Cerebellar nuclear complex (tissue), 1 donor: Measurements from ENCODE around the gene GPR146.

Experiments used
- DNase-seq, 2 experiments: peaks; one replicate each; lab custom pipeline; 2025; lab: John Stamatoyannopoulos, UW

The GPR146 gene

DNA sequence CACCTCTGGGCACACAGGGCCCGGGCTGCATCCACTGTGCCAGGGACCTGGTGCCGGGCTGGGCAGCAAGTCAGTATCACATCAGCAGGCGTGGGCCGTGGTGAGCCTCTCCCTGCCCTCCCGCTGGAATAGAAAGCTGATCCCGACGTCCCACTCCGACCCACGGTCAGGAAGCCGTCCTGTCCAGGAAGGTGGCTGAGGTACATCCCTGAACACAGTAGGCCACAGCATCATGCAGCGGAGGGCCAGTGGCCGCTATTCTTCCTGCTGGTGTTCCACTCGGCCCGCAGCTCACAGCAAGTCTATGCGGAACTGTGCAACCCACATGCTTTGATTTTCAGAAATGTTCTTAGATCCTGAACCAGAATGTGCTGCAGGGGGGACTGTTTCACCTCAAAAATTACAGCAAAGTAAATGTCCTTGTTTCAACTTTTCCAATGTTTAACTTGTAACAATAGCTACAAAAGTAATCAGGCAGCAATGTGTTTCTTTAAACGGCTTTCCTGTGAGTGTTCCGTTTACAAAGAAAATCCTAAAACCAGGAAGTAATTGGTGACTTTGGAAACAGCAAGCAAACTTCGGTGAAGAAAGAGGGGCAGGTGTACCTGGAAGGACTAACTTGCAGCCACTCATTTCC lies 676 bp upstream of the GPR146 start:
- DNase-seq: no peak

DNA sequence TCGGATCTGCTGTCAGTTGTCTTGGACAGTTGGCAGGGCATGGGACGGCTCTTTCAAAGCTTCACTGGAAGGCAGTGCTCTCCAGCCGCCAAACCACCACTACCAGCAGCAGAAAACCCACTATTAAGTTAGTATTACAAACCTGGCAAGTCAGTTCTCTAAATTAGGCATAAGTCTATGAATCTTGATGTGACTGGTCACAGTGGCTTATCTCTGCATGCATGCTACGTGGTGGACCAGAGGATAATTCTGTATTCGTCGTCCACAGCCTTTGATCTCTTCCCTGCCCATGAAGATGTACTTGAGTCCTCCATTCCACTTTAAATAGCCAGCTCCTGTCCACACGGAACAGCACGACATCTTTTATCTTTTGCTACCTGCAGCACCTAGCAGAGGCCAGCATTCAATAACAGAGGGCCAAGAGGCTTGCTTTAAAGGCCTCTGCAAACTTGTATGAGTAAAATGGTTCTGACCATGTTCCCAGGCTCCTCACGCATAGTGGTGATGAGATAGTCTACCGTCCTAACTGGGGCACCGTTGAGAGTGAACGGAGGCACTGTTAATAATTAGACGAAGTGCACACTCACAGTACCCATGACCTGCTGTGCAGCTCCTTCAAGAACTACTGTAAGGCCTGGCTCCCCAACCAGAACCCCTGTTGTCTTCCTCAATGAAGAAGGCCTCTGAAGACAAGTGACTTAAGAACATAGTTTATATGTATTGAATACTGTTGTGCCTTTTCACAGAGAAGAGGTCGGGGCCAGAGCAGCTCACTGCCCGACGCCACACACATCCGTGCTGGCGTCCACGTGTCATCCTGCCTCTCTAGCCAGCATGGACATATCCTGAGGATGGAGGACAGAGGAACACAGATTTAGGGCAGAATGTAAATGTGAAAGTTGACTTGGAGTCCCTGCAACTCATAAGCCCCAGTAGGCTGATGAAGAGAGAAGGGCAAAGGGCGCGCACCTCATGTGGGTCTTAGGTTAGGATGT lies 1.0 kb downstream of the GPR146 start:
- DNase-seq: no peak

DNA sequence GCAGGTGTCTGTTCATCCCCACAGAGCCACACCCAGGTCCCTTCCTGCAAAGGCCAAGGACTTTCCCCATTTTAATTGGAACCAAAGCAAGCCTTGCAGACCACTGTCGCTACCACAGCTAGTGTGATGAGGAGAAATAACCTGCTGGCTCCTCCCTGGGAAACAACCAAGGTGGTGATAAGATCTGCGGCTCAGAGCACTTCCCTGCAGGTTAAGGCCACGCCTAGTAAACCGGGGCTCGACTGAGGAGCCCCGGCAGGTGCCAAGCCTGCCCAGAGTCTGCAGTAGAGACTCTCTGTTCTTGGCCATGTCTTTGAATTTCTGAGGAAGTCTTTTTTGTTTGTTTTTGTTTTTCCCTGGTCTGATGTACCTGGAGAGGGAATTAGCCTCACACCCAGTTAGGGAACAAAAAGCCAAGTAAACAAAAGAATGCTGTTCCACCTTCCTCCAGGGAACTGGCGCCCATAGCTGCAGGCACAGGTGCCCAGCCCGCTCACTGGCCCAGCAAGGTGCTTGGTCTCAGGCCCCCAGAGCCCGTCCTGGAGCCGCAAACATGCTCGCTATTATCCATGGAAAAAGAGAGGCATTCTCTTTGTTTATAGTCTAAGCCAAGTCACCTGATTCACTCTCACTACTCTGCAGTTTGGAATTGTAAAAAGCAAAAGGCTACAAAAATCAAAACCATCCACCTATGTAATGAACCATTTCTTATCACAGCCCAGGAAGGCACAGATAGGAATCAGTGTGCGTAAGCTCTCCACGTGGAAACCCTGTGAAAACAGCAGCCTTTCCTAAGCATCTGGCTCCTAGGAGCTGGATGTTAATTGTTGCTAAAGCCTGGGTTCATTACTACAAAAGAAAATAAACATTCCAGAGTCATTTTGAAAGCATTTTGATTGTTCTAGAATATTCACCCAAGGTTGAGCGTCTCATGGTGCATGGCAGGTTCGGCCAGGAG lies 2.7 kb downstream of the GPR146 start:
- no peak for DNase-seq

DNA sequence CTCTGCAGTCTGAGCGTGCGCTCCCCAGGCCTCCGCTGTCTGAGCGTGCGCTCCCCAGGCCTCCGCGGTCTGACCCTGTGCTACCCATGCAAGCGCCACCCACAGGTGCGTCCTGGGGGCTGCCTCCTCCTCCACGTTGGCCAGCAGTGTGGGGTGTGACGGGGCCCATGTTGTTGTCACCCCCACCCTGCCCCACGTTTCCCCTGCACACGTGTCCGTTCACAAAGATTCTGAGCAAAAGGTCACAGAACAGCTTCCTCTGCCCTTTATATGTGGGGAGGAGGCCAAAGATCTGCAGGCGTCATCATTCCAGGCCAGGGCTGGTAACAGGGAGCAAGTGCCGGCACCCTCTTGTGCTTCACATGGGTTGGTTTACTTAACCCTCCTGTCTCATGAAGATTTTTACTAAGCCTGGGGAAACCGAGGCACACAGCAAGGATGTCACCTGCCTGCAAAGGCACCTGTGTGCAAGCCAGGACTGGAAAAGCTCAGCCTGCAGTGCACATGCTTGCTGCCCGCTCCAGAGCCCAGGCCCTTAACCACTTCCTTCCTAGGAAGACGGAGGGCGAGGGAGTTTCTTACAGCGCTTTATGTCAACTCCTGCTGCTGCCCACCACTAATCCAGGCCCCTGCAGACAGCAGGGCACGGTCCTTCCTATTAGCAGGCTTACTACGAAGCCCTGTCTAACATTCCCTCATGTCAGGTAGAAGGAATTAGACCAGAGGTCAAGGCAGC lies 4.8 kb downstream of the GPR146 start:
- no peak for DNase-seq

DNA sequence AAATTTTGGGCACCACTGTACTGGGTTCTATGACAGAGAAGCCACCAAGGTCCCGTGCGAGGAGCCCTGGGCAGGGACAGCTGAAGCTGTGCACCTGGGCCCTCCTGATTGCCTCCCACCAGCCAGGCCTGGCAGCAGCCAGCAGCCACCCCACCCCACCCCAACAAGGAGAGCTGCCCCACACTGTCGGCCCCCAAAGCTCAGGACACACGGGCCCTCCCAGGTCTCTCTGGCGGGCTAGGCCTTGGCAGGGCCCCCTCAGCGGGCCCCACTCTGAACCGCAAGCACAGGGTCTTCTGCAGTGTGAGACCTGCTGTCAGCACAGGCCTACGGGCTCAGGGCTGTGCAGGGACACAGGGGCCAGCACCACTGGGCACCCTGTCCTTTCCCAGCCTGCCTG lies 5.5 kb downstream of the GPR146 start:
- DNase-seq: no peak

DNA sequence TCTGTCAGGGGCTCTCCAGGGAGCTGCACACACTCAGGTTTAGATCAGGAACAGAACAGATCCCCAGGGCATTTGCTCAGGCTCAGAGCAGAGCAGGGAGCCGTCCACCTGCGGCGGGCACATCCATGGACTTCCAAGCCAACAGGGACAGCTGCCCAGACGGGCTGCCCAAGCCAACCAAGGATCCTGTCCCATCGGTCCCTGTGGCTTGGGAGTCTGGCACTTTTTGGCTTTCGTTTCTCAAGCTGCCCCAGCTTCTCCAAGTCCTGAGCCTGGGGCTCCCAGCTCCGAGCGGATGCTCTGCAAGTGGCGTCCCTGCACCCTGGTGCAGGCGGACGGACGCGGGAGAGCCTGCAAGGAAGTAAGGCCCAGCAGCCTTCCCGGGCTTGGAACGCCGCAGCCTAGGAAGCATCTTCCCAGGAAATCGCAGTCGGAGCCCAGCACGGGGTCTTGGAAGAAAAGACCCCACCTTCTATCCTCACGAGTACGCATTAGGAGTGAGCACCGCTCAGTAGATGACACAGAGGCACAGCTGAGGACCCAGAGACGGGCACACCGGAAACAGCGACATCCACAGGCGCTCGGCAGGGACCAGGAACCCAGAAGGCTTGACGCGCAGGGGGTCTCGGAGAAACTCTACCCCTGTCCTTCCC lies 6.0 kb downstream of the GPR146 start:
- DNase-seq: peak in 1 of 2 experiments; percentile 11

DNA sequence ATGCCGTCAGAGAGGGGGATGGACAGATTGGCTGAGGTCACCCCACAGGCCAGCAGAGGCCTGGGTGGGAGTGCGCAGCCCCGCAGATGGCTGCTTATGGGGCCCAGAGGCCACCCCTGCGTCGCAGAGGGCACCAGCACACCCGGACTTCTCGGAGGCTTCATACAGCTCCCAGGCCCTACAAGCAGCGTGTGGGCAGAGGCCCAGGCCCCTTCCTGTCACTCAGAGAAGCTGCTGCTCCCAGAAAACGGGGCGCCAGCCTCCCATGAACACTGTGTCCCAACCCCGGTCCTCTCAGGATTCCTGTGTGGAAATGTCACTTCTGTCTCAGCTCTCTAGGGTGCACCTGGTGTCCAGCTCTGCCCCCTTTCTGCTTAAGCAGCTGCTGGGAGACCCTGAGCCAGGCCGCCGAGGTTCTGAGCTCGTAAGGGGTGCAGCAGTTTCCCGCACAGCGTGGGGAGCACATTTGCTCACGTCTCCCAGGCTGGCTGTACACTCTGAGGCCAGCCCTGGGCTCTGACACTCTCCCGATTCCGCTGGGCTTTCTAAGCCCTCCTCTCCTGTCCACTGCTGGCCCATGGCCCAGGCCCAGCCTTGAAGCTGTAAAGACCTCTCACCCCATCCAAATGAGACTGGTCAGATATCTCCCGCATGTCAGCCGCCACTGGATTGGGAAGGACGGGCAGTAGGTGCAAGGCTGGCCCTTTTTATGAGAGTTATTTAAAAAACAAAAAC lies 6.8 kb downstream of the GPR146 start:
- DNase-seq: no peak

DNA sequence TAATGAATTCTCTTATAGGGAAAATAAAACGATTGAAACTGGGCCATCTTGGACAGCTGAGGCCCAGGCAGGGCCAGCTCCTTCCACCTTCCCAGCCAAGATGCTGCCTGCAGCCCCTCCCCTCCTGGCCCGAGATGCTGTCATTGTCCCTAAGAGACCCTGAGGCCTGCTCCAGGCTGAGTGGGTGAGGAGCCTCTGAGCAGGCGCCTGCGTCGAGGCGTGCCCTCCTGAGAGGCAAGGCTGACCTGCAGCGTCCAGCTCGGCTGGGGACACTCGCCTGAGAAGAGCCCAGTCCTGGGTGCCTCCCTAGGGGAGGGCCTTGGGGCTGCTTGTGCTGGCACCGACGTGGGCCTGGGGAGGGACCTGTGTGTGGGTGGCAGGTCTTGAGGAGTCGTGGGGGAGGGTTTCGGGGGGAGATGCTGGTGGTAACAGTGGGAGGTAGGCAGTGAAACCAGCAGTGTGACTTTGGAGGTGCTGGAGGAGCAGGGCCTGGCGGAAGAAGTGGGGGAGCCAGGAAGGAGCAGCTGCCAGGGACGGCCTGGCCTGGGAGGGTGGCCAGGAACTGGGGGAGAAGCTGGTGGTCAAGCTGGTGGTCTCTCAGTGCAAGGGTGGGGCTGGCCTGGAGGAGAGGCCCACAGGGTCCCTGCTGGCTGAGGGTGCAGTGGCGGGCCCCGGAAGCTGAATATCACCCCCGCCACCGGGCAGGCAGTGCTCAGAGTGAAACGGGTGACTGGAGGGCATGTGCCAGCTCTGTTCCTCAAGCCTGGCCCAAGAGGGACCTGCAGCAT lies 7.9 kb downstream of the GPR146 start:
- DNase-seq: no peak

DNA sequence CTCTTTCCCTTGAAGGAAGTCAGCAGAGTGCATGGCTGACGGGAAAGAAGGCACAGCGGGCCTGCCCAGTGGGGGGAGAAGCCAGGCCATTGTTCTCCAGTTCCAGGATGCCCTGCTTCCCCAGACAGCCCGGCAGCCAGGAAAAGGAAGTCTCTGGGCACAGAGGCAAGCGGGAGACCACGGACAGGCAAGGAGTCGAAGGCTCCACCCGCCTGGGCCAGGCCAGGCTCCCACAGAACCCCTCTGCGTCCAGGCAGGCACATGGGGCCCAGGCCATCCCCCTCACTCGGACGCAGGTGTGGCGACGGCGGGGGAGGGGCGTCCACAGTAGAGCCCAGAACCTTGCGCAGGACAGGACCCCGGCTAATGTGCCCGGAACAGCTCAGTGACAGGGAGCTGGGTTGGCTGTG lies 8.7 kb downstream of the GPR146 start:
- no peak for DNase-seq

DNA sequence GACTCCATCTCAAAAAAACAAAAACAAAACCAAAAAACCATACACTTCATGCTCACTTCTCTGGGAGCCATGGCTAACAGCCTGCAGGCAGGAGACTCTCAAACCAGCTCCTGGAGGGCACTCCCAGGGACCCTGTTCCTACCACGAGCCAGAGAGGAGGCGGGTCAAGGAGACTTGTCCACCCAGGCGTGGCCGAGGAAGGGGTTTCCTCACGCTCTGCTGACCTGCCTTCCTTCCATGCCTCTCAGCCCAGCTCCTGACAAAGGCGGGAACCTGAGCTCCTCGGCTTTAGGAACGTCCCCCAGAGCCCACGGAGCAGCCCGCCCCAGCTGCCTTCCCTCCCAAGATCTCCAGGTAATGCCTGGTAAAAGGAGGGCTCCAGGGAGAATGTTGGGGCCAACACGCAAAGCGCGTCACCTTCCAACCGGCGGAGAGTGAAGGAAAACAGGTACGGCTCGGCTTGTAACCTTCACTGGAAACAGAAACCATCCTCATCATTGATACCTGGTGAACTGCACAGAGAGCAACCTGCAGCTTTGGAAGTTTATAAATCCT lies 9.5 kb downstream of the GPR146 start:
- no peak for DNase-seq

DNA sequence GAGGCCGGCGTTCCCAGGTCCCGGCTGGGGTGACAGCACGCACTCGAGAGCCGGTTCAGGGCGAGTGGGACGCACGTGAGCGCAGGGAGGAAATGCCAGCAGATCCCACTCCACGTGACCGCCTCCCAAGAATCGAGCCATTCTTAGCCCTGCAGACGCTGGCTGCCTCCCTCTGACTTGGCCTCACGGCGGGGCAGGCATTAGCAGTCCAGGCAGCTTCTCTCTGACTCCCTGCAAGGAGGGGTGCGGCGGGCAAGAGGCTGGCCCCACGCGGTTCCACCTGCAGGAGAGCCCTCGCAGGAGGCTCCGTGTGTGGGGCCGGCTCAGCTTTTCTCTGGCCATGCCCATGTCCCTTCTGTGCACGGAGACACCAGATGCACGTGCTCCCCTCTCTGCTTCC lies 10.1 kb downstream of the GPR146 start:
- no peak for DNase-seq

DNA sequence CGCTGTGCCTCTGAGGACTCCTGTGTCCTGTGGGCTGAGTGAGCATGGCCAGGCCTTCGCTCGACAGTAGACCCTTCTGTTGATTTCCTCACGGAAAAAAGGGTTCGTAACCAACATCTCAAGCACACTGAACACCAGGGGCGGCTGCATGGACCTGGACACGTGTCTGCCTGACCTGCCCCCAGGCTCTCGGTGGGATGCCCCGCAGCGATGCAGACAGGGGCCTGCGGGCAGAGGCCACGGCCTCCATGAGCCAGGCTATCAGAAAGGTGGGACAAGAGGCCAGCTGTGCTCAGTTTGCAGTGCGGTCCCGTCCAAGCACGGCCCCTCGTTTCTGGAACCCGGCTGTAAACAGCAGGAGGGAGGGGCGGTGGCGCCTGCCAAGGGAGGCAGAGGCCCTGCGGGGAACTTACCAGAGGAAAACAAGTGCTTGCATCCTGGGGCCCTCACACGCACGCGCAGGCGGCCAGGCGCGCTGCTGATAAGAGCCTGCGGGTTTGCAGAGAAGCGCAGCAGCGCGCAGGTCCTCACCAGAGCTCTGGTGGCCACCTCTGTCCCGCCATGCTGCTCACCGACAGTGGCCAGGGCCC lies 10.6 kb downstream of the GPR146 start:
- DNase-seq: no peak

DNA sequence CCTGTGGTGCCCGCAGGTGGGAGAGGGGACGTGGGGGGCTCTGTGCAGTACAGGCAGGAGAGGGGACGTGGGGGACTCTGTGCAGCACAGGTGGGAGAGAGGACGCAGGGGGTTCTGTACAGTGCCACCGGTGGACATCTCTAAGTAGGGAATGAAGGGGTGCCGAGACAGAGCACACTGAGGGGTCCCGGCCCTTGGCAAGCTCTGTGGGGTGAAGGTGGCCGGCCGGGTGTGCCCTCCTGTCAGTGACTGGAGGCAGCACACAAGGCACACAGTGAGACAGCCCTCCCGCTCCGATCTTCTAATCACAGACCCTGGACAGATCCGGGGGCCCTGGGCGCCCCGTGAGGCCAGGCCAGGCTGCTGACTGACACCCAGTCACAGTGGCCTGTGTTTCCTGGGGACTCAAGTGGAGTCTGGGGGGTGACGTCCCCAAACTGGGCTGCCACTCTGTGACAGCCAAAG lies 11.2 kb downstream of the GPR146 start:
- no peak for DNase-seq

DNA sequence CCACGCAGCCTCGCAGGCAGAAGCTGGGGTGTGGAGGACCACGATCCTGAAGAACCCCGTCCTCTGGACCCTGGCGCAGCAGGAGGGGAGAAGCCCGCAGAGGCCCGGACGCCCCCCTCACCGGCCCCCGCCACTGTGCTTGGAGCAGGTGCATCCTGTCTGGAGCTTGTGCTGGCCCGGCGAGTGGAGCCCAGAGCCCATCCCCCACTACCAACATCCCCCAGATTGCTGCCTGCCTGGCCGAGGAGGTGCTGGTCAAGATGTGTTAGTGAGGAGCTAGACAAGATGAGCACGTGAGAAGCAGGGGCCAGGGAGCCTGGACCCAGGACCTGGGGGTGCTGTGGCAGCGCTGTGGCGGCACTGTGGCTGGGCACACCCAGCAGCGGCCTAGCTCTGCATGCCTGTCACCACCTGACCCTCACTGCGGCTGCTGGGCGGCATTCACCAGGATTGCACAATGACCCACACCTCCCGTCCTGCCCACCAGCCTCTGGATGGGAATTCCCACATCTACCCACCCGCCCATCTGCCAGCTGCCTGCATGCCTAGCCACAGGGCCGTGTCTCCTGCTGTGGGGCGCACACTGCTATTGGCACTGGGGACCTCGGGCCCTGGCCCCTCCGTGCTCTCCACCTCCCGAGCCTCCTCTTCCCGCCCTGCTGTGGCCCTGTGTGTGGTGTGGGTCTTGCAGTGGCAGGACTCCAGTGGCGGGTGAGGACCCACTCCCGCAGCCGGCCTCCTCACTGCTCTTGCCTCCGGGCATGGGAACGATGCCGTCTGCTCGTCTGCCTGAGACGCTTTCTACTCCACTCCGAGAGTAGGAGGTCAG lies 11.8 kb downstream of the GPR146 start:
- DNase-seq: no peak

DNA sequence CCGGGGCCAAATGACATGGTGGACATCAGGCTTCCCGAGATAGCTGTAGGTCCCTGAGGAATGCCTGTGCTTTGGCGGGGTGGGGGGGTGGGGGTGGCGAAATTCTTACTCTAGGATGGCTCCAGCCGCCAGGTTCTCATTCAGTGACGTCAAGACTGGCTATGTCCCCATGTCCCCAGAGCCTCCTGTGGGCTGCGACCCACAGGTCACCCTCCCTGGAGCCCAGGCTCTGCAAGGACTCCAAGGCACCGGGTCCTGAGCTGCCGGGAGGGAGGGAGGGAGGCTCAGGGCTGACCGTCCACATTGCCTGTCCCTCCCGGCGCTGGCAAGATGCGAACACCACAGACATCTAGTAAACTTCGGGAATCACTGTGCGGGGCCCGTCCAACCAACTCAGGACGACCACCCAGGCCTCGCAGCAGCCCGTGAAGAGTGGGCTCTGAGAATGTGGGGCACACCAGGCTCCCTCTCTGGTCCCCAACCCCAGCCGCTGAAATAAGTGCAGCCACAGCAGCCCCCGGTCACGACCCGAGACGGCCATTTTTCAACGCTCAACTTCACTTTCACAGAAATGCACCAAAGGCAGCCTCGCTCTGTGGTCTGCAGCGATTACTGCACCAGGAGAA lies 12.6 kb downstream of the GPR146 start:
- DNase-seq: no peak

DNA sequence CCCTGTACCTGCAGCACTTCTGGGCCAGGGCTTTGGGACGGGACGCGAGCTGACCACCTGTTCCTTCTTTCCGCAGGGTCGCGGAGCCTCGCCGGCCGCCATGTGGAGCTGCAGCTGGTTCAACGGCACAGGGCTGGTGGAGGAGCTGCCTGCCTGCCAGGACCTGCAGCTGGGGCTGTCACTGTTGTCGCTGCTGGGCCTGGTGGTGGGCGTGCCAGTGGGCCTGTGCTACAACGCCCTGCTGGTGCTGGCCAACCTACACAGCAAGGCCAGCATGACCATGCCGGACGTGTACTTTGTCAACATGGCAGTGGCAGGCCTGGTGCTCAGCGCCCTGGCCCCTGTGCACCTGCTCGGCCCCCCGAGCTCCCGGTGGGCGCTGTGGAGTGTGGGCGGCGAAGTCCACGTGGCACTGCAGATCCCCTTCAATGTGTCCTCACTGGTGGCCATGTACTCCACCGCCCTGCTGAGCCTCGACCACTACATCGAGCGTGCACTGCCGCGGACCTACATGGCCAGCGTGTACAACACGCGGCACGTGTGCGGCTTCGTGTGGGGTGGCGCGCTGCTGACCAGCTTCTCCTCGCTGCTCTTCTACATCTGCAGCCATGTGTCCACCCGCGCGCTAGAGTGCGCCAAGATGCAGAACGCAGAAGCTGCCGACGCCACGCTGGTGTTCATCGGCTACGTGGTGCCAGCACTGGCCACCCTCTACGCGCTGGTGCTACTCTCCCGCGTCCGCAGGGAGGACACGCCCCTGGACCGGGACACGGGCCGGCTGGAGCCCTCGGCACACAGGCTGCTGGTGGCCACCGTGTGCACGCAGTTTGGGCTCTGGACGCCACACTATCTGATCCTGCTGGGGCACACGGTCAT lies 13.3 kb downstream of the GPR146 start:
- DNase-seq: no peak
